Osteocyte (in vitro differentiated cells): ENCODE data around the gene HM13. TPM values are rescaled to one million over a fixed set of nuclear protein-coding genes. Genes with fewer than 3 reads are reported as not detected.
"Not testable (repeated sequence)": the region's sequence is repeated elsewhere in the genome, so short reads cannot be mapped to it uniquely, and the experiment has no call there.

Source experiments
- DNase-seq: peaks from one replicate; pipeline ENCODE4 v3.0.0; 2021; ENCODE audit warnings: mixed read lengths; ENCODE audit not compliant: unreplicated experiment; ENCODE audit errors: extremely low spot score
- H3K27ac Mint-ChIP-seq: one replicate; pipeline ENCODE4 v1.8.0; 2021; ENCODE audit warnings: mild to moderate bottlenecking, mixed read lengths; ENCODE audit not compliant: unreplicated experiment
- H3K27me3 Mint-ChIP-seq: one replicate; pipeline ENCODE4 v1.8.0; 2021; ENCODE audit warnings: mixed read lengths; ENCODE audit not compliant: unreplicated experiment
- H3K36me3 Mint-ChIP-seq: one replicate; pipeline ENCODE4 v1.8.0; 2021; ENCODE audit warnings: mixed read lengths; ENCODE audit not compliant: unreplicated experiment
- H3K4me1 Mint-ChIP-seq: one replicate; pipeline ENCODE4 v1.8.0; 2021; ENCODE audit warnings: mixed read lengths; ENCODE audit not compliant: unreplicated experiment
- H3K4me3 Mint-ChIP-seq: one replicate; pipeline ENCODE4 v1.8.0; 2021; ENCODE audit warnings: mild to moderate bottlenecking, moderate library complexity, mixed read lengths; ENCODE audit not compliant: unreplicated experiment
- H3K9me3 Mint-ChIP-seq: one replicate; pipeline ENCODE4 v1.8.0; 2021; ENCODE audit warnings: mixed read lengths; ENCODE audit not compliant: unreplicated experiment
- CTCF ChIP-seq: fragments of 200-600 bp; sonication (generic); IDR thresholded peaks from 2 replicates; pipeline ENCODE4 v1.5.0; 2021; ENCODE audit warnings: antibody characterized with exemption, mild to moderate bottlenecking, moderate library complexity
- total RNA-seq: library from RNA; stranded (reverse); gene quantifications from 2 replicates; pipeline ENCODE4 v1.2.1, GENCODE V29; 2021

Gene HM13
- total RNA-seq, 1 donor from 2014 or later, result 173 TPM

- peaks cover 40% of the 10 kb centered on the region for H3K4me1 Mint-ChIP-seq
- no peaks in the 10 kb centered on the region for H3K27me3 Mint-ChIP-seq
- no peak for TF ChIP-seq CTCF
- H3K4me3 Mint-ChIP-seq, result peak overlapping the region; percentile 73
- no peaks in the 10 kb centered on the region for H3K9me3 Mint-ChIP-seq
- peak overlapping the region; percentile 93 for H3K27ac Mint-ChIP-seq
- DNase-seq, result peak; percentile 97
- no peaks in the 10 kb centered on the region for H3K36me3 Mint-ChIP-seq
These were observed 58.7 kb downstream of the HM13 start for GRCh38 chr20:31572701-31573554.

- no peaks in the 10 kb centered on the region for H3K36me3 Mint-ChIP-seq
- H3K27me3 Mint-ChIP-seq, result no peaks in the 10 kb centered on the region
- H3K4me3 Mint-ChIP-seq, result peak overlapping the region; percentile 73
- H3K27ac Mint-ChIP-seq, result peak overlapping the region; percentile 92
- no peaks in the 10 kb centered on the region for H3K9me3 Mint-ChIP-seq
- TF ChIP-seq CTCF, result no peak
- no peak for DNase-seq
- H3K4me1 Mint-ChIP-seq, result peaks cover 34% of the 10 kb centered on the region
These were observed 59.5 kb downstream of the HM13 start for GRCh38 chr20:31573555-31574321.

- not testable (repeated sequence) for H3K36me3 Mint-ChIP-seq
These were observed 60.7 kb downstream of the HM13 start for GRCh38 chr20:31574986-31575385.

GRCh38 chr20:31576751-31577150 is 62.5 kb downstream of the HM13 start:
- no peak overlapping the region for H3K27ac Mint-ChIP-seq

More at GRCh38 chr20:31574986-31575385, 60.7 kb downstream of the HM13 start:
- not testable (repeated sequence) for H3K27me3 Mint-ChIP-seq, H3K4me3 Mint-ChIP-seq, H3K9me3 Mint-ChIP-seq, H3K27ac Mint-ChIP-seq, DNase-seq
- H3K4me1 Mint-ChIP-seq, result peaks cover 25% of the 10 kb centered on the region

GRCh38 chr20:31577194-31577593 is 63.0 kb downstream of the HM13 start:
- peaks cover 16% of the 10 kb centered on the region for H3K4me1 Mint-ChIP-seq
- H3K4me3 Mint-ChIP-seq, result no peak overlapping the region
- H3K27ac Mint-ChIP-seq, result no peak overlapping the region
- no peak for DNase-seq
- no peak for TF ChIP-seq CTCF
- no peaks in the 10 kb centered on the region for H3K36me3 Mint-ChIP-seq
- H3K27me3 Mint-ChIP-seq, result no peaks in the 10 kb centered on the region
- no peaks in the 10 kb centered on the region for H3K9me3 Mint-ChIP-seq

More at GRCh38 chr20:31576751-31577150, 62.5 kb downstream of the HM13 start:
- TF ChIP-seq CTCF, result no peak
- Mint-ChIP-seq H3K36me3 (no peaks in the 10 kb centered on the region), H3K27me3 (no peaks in the 10 kb centered on the region), H3K4me3 (no peak overlapping the region), H3K4me1 (peaks cover 20% of the 10 kb centered on the region), H3K9me3 (no peaks in the 10 kb centered on the region)
- DNase-seq, result no peak
